ENCODE results near the gene WEE2. TPM values are rescaled to one million over a fixed set of nuclear protein-coding genes. Genes with fewer than 3 reads are reported as not detected.
A peak's percentile ranks its signal among the peaks of the same experiment; 100 is the strongest.

The WEE2 gene
- total and polyA plus RNA-seq, 9 of the 15 experiments (the other 6 are each of a cell fraction or from before 2014, with no cell fraction given) = not detected

- TF ChIP-seq PATZ1 (CRISPR knock-in tag; IDR thresholded peaks at IDR 0.05; ENCODE audit: borderline replicate concordance) (no peak), SMAD3 (CRISPR knock-in tag; conservative IDR thresholded peaks at IDR 0.05) (peak; percentile 89), SAFB (IDR thresholded peaks at IDR 0.05; ENCODE audit: borderline replicate concordance, low read depth, low read length) (peak; percentile 73; the same call in 1 of the 2 replicates), NFIC (IDR thresholded peaks at IDR 0.05) (peak; percentile 73), ZNF668 (CRISPR knock-in tag; IDR thresholded peaks at IDR 0.05) (no peak), FUS (optimal IDR thresholded peaks at IDR 0.05; ENCODE audit: low read depth, low read length) (no peak), USF1 (CRISPR knock-in tag; IDR thresholded peaks at IDR 0.05) (peak; percentile 50; the same call in 1 of the 2 replicates), ELK1 (CRISPR knock-in tag; IDR thresholded peaks at IDR 0.05) (no peak), L3MBTL2 (IDR thresholded peaks at IDR 0.05) (peak; percentile 72), TRIM28 (IDR thresholded peaks at IDR 0.05) (peak; percentile 83; the same call in 1 of the 2 replicates), ZNF395 (CRISPR knock-in tag; IDR thresholded peaks at IDR 0.05) (peak; percentile 85), ILF3 (IDR thresholded peaks at IDR 0.05; ENCODE audit: borderline replicate concordance) (peak; percentile 76; the same call in 1 of the 2 replicates), MYNN (IDR thresholded peaks at IDR 0.05) (no peak), MYNN (CRISPR knock-in tag; IDR thresholded peaks at IDR 0.05) (no peak), TSC22D4 (tag; IDR thresholded peaks at IDR 0.05) (no peak), ZKSCAN8 (CRISPR knock-in tag; IDR thresholded peaks at IDR 0.05) (no peak), GATA2 (CRISPR knock-in tag; IDR thresholded peaks at IDR 0.05) (no peak), ZNF431 (CRISPR knock-in tag; IDR thresholded peaks at IDR 0.05) (no peak; the same call in 1 of the 2 replicates), PHTF2 (CRISPR knock-in tag; IDR thresholded peaks at IDR 0.05) (no peak), ZFP1 (CRISPR knock-in tag; IDR thresholded peaks at IDR 0.05) (no peak; the same call in 1 of the 2 replicates)
Observed at GRCh38 chr7:141737836-141738591, 29.9 kb downstream of the WEE2 start, which contains the start of gene SSBP1 (continued).

Data from K562 (cell line).